T-helper 22 cell (primary cell): Measurements from ENCODE around the gene BSX.

ENCODE experiments used
- DNase-seq: peaks from one replicate; pipeline ENCODE4 v3.0.0-alpha.2; 2020; ENCODE audit warnings: low read depth

BSX gene

GRCh38 chr11:122981388-122982264 lies at the start of gene BSX:
BSX (minus strand) TSS chr11:122981834; CDS start chr11:122981671, 163 bp downstream.
- no peak for DNase-seq

GRCh38 chr11:123030517-123030916 lies 48.9 kb upstream of the BSX start:
- no peak for DNase-seq

GRCh38 chr11:123020968-123021367 lies 39.3 kb upstream of the BSX start:
- no peak for DNase-seq

- no peak for DNase-seq
These were observed 37.1 kb upstream of the BSX start for GRCh38 chr11:123018702-123019101.

GRCh38 chr11:123011510-123011909 lies 29.9 kb upstream of the BSX start:
- no peak for DNase-seq

- DNase-seq = no peak
These were observed 25.4 kb upstream of the BSX start for GRCh38 chr11:123006860-123007542.

- no peak for DNase-seq
These were observed 19.1 kb upstream of the BSX start for GRCh38 chr11:123000721-123001120.

- DNase-seq = no peak
These were observed 17.2 kb upstream of the BSX start for GRCh38 chr11:122998727-122999366.

GRCh38 chr11:122995526-122995925 lies 13.9 kb upstream of the BSX start:
- no peak for DNase-seq

- no peak for DNase-seq
These were observed 2.8 kb upstream of the BSX start for GRCh38 chr11:122984186-122985011.

GRCh38 chr11:122983438-122984185 lies 2.0 kb upstream of the BSX start:
- no peak for DNase-seq

GRCh38 chr11:122979815-122980595 lies 1.6 kb downstream of the BSX start:
- DNase-seq = no peak

- no peak for DNase-seq
These were observed 2.4 kb downstream of the BSX start for GRCh38 chr11:122979103-122979814.

GRCh38 chr11:122978299-122978620 lies 3.4 kb downstream of the BSX start:
- DNase-seq = no peak

- DNase-seq = no peak
These were observed 4.0 kb downstream of the BSX start for GRCh38 chr11:122977470-122978298.

GRCh38 chr11:122976734-122977469 lies 4.7 kb downstream of the BSX start:
- DNase-seq = no peak

GRCh38 chr11:122976061-122976733 lies 5.4 kb downstream of the BSX start:
- DNase-seq = no peak

GRCh38 chr11:122963961-122964360 lies 17.7 kb downstream of the BSX start:
- no peak for DNase-seq
